VCaP (cell line): ENCODE data around the gene LRRC1.
"Not testable (repeated sequence)": the region's sequence is repeated elsewhere in the genome, so short reads cannot be mapped to it uniquely, and the experiment has no call there.

Experiments used
- H3K27ac ChIP-seq: fragments of 450-650 bp; 2 replicates; pipeline ENCODE4 v1.5.1; 2017
- CTCF ChIP-seq: fragments of 450-650 bp; conservative IDR thresholded peaks from 2 replicates; pipeline ENCODE4 v1.5.1; 2017; ENCODE audit warnings: mild to moderate bottlenecking, moderate library complexity

The LRRC1 gene

GRCh38 chr6:53770780-53771249 lies 24.0 kb upstream of the LRRC1 start:
- no peak for TF ChIP-seq CTCF
- H3K27ac ChIP-seq, result no peak overlapping the region

- no peak for TF ChIP-seq CTCF
- no peak overlapping the region for H3K27ac ChIP-seq
Measured at GRCh38 chr6:53771785-53772624, 22.8 kb upstream of the LRRC1 start.

GRCh38 chr6:53773044-53773696 lies 21.6 kb upstream of the LRRC1 start:
- TF ChIP-seq CTCF, result no peak
- H3K27ac ChIP-seq, result no peak overlapping the region

- not testable (repeated sequence) for H3K27ac ChIP-seq
Measured at GRCh38 chr6:53776152-53776551, 18.7 kb upstream of the LRRC1 start.

GRCh38 chr6:53784991-53785390 lies 9.8 kb upstream of the LRRC1 start:
- not testable (repeated sequence) for H3K27ac ChIP-seq

- no peak for TF ChIP-seq CTCF
- no peak overlapping the region for H3K27ac ChIP-seq
Measured at GRCh38 chr6:53786832-53787231, 8.0 kb upstream of the LRRC1 start.

- TF ChIP-seq CTCF, result no peak
- H3K27ac ChIP-seq, result no peak overlapping the region
Measured at GRCh38 chr6:53790886-53791285, 3.9 kb upstream of the LRRC1 start.

- H3K27ac ChIP-seq, result no peak overlapping the region
- TF ChIP-seq CTCF, result no peak
Measured at GRCh38 chr6:53792016-53792415, 2.8 kb upstream of the LRRC1 start.
